Stomach (tissue), 9 donors: Measurements from ENCODE around the gene IRAG1. TPM values are rescaled to one million over a fixed set of nuclear protein-coding genes. Genes with fewer than 3 reads are reported as not detected.

Experiments
- DNase-seq, 2 donors: peaks; one replicate each; pipeline versions ENCODE4 v3.0.0 to v3.0.0-alpha.2; 2013 to 2019
- H3K27ac ChIP-seq, 5 donors: fragments of 200-600 bp in 4 of 5; sonication (generic) in 4 of 5; one replicate each; pipeline ENCODE4 v1.5.1; 2013 to 2019; ENCODE audit warnings: mild to moderate bottlenecking in 1 of 5, moderate library complexity in 1 of 5
- H3K27me3 ChIP-seq, 3 donors: fragments of 200-600 bp; sonication (generic); one replicate each; pipeline ENCODE4 v1.5.1; 2017 to 2019; ENCODE audit warnings: mixed run types in 1 of 3
- H3K36me3 ChIP-seq, 4 donors: fragments of 200-600 bp; sonication (generic); 1 replicate in 3 of 4; 2 replicates in 1 of 4; pipeline ENCODE4 v1.5.1; 2016 to 2019
- H3K4me1 ChIP-seq, 4 donors: fragments of 200-600 bp; sonication (generic); one replicate each; pipeline ENCODE4 v1.5.1; 2016 to 2019
- H3K4me3 ChIP-seq, 4 donors: fragments of 200-600 bp; sonication (generic) in 3 of 4; one replicate each; pipeline ENCODE4 v1.5.1; 2016 to 2019; ENCODE audit warnings: mild to moderate bottlenecking in 1 of 4
- H3K9me3 ChIP-seq, 4 donors: fragments of 200-600 bp; sonication (generic); one replicate each; pipeline ENCODE4 v1.5.1; 2016 to 2019
- EP300 ChIP-seq: sonication (generic); formaldehyde crosslinking; IDR thresholded peaks from one replicate; pipeline ENCODE4 v1.6.1; 2017; ENCODE audit warnings: antibody characterized with exemption
- POLR2A ChIP-seq, 4 donors: fragments of 450-650 bp; IDR thresholded peaks; one replicate each; pipeline ENCODE4 v1.6.1; 2016; ENCODE audit warnings: antibody characterized with exemption in 4 of 4, control low read depth in 2 of 4, mild to moderate bottlenecking in 1 of 4, moderate library complexity in 1 of 4
- POLR2AphosphoS5 ChIP-seq, 3 donors: sonication (generic); formaldehyde crosslinking; IDR thresholded peaks; one replicate each; pipeline ENCODE4 v1.6.1; 2016; ENCODE audit warnings: antibody characterized with exemption in 3 of 3
- WGBS, 5 donors: extraction: QIAGEN DNeasy Blood & Tissue Kit in 3 of 5; methylation state at CpG; one replicate each; pipeline versions ENCODE4 v1.1.5 to v1.1.7; 2013 to 2018; 5-methylcytosine and 5-hydroxymethylcytosine counted together
- intact Hi-C: fragments of 100-400 bp; cut with DNase I; formaldehyde crosslinking; loops from one replicate; pipeline ENCODE4 v1.15.1; 2023; ENCODE audit warnings: low total_unique reads
- polyA plus RNA-seq, 3 donors: library from polyadenylated mRNA; stranded (reverse); fragments of 200-250 nt; gene quantifications; one replicate each; pipeline ENCODE4 v1.2.3, GENCODE V29; 2013
- total RNA-seq, 5 donors: library from RNA; depleted of rRNA; stranded (reverse); fragments of >200 nt; gene quantifications; one replicate each; pipeline versions ENCODE4 v1.1.0 to v1.2.3, GENCODE V29; 2014 to 2016
- TF ChIP-seq, protein P1 (sequence below), 7 experiments: fragments of 450-650 bp in 4 of 7; fragments of 200-600 bp in 3 of 7; sonication (generic) in 3 of 7; IDR thresholded peaks; one replicate each; pipeline ENCODE4 v1.5.1; 2016 to 2019; ENCODE audit warnings: antibody characterized with exemption in 7 of 7, control low read depth in 2 of 7, mild to moderate bottlenecking in 1 of 7
- donor health status: healthy with polysubstance abuse.
- donor health status: Bipolar disorder and iron deficiency.
- donor health status: healthy.

Gene IRAG1
- total and polyA plus RNA-seq, 8 donors = 12.7 to 60.7 (median 26.4) TPM

DNA sequence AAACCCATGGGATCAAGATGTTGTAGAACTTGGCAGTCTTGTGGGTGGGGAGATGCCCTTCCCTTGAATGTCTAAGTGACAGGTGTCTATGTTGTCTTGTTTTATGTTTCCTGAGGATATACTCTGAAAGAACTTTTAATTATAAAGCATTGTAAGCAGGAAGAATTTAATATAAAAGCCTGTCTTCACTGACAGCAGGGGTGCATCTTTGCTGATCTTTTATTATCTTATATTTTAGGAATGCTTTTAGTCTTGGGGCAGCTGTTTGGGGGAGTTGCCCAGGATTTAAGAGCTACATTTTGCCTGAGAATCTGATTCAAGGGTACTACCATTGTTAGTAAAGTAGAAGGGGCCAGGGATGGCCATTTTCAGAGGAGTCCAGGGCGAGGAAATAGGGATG lies 43.4 kb downstream of the IRAG1 start:
- WGBS, 5 donors = 0 to 86% (median 52%) methylated on average over 1 of the region's 1 CpG

DNA sequence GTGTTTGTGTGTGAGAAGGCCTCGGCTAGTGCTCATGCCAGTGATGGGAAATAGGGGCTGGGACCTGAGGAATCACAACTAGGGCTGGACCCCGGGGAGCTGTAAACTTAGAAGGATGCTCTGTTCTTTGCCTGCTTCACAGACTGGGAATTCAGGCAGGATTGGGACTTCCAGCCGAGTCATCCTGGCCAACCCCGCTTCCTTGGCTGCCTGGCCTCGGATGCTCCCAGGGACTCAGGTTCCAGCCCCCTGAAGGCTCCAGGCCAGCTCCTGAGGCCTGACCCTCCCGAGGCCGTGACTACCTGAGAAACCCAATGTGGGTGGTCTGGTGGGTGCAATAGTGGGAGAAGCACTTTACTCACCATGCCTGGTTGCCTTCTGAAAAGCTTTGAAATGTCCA lies 44.7 kb downstream of the IRAG1 start:
- Histone ChIP-seq H3K4me3 (no peak overlapping the region), H3K36me3 (peaks cover 0 to 11% (median 0%) of the 10 kb centered on the region in 4 donors), H3K4me1 (peaks cover 10 to 72% (median 47%) of the 10 kb centered on the region in 4 donors), H3K9me3 (no peaks in the 10 kb centered on the region), H3K27ac (peak overlapping the region in 4 of 5 donors; percentile 7 to 38 (median 25)), H3K27me3 (no peaks in the 10 kb centered on the region)
- TF ChIP-seq POLR2A (IDR thresholded peaks at IDR 0.05) = no peak
- TF ChIP-seq POLR2AphosphoS5 (IDR thresholded peaks at IDR 0.05) = no peak
- TF ChIP-seq EP300 = no peak
- TF ChIP-seq, protein P1, sequence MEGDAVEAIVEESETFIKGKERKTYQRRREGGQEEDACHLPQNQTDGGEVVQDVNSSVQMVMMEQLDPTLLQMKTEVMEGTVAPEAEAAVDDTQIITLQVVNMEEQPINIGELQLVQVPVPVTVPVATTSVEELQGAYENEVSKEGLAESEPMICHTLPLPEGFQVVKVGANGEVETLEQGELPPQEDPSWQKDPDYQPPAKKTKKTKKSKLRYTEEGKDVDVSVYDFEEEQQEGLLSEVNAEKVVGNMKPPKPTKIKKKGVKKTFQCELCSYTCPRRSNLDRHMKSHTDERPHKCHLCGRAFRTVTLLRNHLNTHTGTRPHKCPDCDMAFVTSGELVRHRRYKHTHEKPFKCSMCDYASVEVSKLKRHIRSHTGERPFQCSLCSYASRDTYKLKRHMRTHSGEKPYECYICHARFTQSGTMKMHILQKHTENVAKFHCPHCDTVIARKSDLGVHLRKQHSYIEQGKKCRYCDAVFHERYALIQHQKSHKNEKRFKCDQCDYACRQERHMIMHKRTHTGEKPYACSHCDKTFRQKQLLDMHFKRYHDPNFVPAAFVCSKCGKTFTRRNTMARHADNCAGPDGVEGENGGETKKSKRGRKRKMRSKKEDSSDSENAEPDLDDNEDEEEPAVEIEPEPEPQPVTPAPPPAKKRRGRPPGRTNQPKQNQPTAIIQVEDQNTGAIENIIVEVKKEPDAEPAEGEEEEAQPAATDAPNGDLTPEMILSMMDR (IDR thresholded peaks at IDR 0.05) = no peak
- no peak for DNase-seq
- 72 to 85% (median 75%) methylated on average over 2 to 7 of the region's 7 CpGs for WGBS, 5 donors
- intact Hi-C loops = no loop called here

More for the DNA sequence above, 43.4 kb downstream of the IRAG1 start:
- Histone ChIP-seq H3K27ac (peak overlapping the region in 3 of 5 donors; percentile 27 to 83 (median 81)), H3K9me3 (no peaks in the 10 kb centered on the region), H3K4me3 (no peak overlapping the region), H3K4me1 (peaks cover 14 to 85% (median 51%) of the 10 kb centered on the region in 4 donors), H3K36me3 (peaks cover 0 to 8% (median 0%) of the 10 kb centered on the region in 4 donors), H3K27me3 (no peaks in the 10 kb centered on the region)
- intact Hi-C loops = loop anchor here (5.0 kb wide), 1 partner anchor 243 kb away; no protein-coding TSS in a partner anchor
- peak in 1 of 2 donors; percentile 36 for DNase-seq
- TF ChIP-seq POLR2AphosphoS5 (IDR thresholded peaks at IDR 0.05) (no peak), POLR2A (IDR thresholded peaks at IDR 0.05) (no peak), EP300 (no peak)
- TF ChIP-seq, protein P1 (IDR thresholded peaks at IDR 0.05) = no peak

DNA sequence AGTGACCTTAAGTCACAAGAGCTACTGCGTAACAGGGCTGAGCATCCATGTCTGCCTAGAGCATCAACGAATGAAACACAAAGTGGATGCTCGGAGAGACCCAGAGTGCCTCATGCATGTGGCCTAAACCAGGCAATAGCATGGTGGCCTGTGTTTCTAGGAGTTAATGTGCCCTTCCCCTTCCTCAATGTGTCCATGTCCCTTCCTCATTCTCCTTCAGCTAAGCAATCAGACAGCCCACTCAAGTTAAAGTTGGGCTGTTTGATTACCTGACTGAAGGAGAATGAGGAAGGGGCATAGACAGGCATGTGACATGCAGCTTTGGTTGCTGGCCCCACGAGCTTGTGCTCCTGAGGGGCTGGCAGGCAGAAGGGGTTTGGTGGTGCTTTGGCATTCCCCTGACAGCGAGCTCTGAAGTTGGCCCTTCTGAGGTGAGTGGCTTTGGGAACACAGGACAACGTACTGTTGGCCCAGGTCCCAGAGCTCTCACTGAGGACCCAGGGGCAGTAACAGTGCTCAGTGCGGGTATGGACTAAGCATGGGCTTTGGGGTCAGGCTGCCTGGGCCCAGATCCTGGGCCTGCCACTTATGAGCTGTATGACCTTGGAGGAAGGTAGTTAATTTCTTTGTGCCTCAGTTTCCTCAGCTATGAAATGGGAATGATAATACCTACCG lies 46.7 kb downstream of the IRAG1 start:
- intact Hi-C loops = no loop called here
- 72 to 86% (median 82%) methylated on average over 8 of the region's 8 CpGs for WGBS, 5 donors
- H3K27ac ChIP-seq = peak overlapping the region in 3 of 5 donors; percentile 30 to 44 (median 34)

DNA sequence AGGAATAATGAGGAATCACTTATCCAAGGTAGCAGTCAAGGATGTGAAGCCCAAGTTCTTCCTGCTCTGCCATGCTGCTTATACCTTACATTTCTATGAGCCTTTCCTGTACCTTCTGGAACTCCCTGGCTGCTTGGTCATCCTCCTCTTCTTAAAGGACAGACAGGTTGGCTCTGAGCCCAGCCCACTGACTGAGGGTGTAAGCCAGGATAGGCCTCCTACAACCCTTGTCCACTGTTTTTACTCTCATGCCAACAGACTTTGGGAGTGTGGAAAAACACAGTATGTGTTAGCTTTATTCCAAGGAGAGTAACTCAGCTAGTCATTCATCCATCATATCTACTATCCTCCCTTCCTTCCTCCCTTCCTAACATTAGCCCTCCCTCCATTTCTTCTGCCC lies 47.5 kb downstream of the IRAG1 start:
- DNase-seq = no peak
- peak overlapping the region in 3 of 5 donors; percentile 30 to 44 (median 34) for H3K27ac ChIP-seq
- intact Hi-C loops = no loop called here
- H3K27me3 ChIP-seq = no peaks in the 10 kb centered on the region
- no peak for TF ChIP-seq POLR2A (IDR thresholded peaks at IDR 0.05)
- no peak for TF ChIP-seq POLR2AphosphoS5 (IDR thresholded peaks at IDR 0.05)
- TF ChIP-seq, protein P1 (IDR thresholded peaks at IDR 0.05) = no peak
- peaks cover 8 to 61% (median 35%) of the 10 kb centered on the region in 4 donors for H3K4me1 ChIP-seq
- no peak overlapping the region for H3K4me3 ChIP-seq
- H3K9me3 ChIP-seq = no peaks in the 10 kb centered on the region
- peaks cover 0 to 11% (median 0%) of the 10 kb centered on the region in 4 donors for H3K36me3 ChIP-seq

More for the DNA sequence above, 46.7 kb downstream of the IRAG1 start:
- Histone ChIP-seq H3K36me3 (peaks cover 0 to 11% (median 0%) of the 10 kb centered on the region in 4 donors), H3K4me3 (no peak overlapping the region), H3K27me3 (no peaks in the 10 kb centered on the region), H3K9me3 (no peaks in the 10 kb centered on the region), H3K4me1 (peaks cover 8 to 61% (median 35%) of the 10 kb centered on the region in 4 donors)
- no peak for DNase-seq
- no peak for TF ChIP-seq POLR2AphosphoS5 (IDR thresholded peaks at IDR 0.05)
- no peak for TF ChIP-seq EP300
- TF ChIP-seq POLR2A (IDR thresholded peaks at IDR 0.05) = no peak
- TF ChIP-seq, protein P1 (IDR thresholded peaks at IDR 0.05) = no peak
